IgD-negative memory B cell (primary cell): Measurements from ENCODE around the gene TSPAN4. TPM values are rescaled to one million over a fixed set of nuclear protein-coding genes. Genes with fewer than 3 reads are reported as not detected.

Source experiments
- H3K27ac Mint-ChIP-seq, 3 donors: one replicate each; pipeline ENCODE4 v1.8.0; 2020 to 2022; ENCODE audit warnings: mild to moderate bottlenecking in 3 of 3, mixed read lengths in 3 of 3, moderate library complexity in 1 of 3
- H3K27me3 Mint-ChIP-seq: one replicate; pipeline ENCODE4 v1.8.0; 2021; ENCODE audit warnings: mixed read lengths
- H3K36me3 Mint-ChIP-seq: one replicate; pipeline ENCODE4 v1.8.0; 2020; ENCODE audit warnings: mild to moderate bottlenecking, mixed read lengths
- H3K4me1 Mint-ChIP-seq, 3 donors: one replicate each; pipeline ENCODE4 v1.8.0; 2020 to 2022; ENCODE audit warnings: mixed read lengths in 3 of 3, mild to moderate bottlenecking in 1 of 3
- H3K4me3 Mint-ChIP-seq, 4 donors: one replicate each; pipeline ENCODE4 v1.8.0; 2020 to 2022; ENCODE audit warnings: mild to moderate bottlenecking in 4 of 4, mixed read lengths in 4 of 4, moderate library complexity in 3 of 4
- H3K9me3 Mint-ChIP-seq, 3 donors: one replicate each; pipeline ENCODE4 v1.8.0; 2020 to 2021; ENCODE audit warnings: mixed read lengths in 3 of 3, mild to moderate bottlenecking in 1 of 3
- polyA plus RNA-seq: library from polyadenylated mRNA; unstranded; fragments of 300-500 nt; fragmentation: Illumina TruSeq; gene quantifications from one replicate; pipeline ENCODE4 v1.2.3, GENCODE V29; 2021

TSPAN4 gene
- polyA plus RNA-seq, 1 donor from 2014 or later: 2.1 TPM

DNA sequence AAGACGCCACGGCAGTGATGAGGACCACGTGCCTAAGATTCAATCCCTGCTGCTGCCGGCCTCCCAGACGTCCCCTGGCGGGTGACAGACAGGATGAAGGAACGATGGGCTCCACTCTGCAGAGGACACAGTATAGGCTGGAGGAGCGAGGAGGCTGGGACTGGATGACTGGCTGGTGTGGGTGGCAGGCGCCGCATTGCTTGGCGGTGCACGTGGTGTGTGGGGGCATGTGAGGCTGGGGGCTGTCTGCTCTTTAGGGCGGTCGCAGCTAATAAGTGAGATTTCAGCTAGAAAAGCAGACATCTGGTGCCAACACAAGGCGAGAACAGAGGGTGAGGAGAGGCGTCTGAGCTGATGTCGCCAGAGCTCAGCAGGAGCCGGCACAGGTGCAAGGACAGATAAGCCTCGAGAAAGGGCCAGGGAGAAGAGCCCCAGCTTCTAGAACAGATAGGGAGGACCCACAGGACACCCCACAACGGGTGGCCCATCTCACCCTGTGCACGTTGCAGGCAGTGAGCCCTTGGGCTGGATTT, 33.2 kb downstream of the TSPAN4 start:
- peak overlapping the region in 2 of 3 donors; percentile 33 to 46 for H3K27ac Mint-ChIP-seq

GRCh38 chr11:876545-876944, 33.9 kb downstream of the TSPAN4 start:
- no peaks in the 10 kb centered on the region for H3K9me3 Mint-ChIP-seq
- no peaks in the 10 kb centered on the region for H3K27me3 Mint-ChIP-seq
- no peak overlapping the region for H3K4me3 Mint-ChIP-seq
- no peak overlapping the region for H3K27ac Mint-ChIP-seq
- peaks cover 5% of the 10 kb centered on the region for H3K36me3 Mint-ChIP-seq
- peaks cover 0 to 2% (median 0%) of the 10 kb centered on the region in 3 donors for H3K4me1 Mint-ChIP-seq

More for the DNA sequence above, 33.2 kb downstream of the TSPAN4 start:
- Mint-ChIP-seq H3K4me1 (peaks cover 0 to 2% (median 0%) of the 10 kb centered on the region in 3 donors), H3K27me3 (no peaks in the 10 kb centered on the region), H3K36me3 (peaks cover 5% of the 10 kb centered on the region), H3K9me3 (no peaks in the 10 kb centered on the region), H3K4me3 (no peak overlapping the region)

- Mint-ChIP-seq H3K27ac (no peak overlapping the region), H3K36me3 (peaks cover 5% of the 10 kb centered on the region), H3K9me3 (no peaks in the 10 kb centered on the region), H3K27me3 (no peaks in the 10 kb centered on the region), H3K4me1 (peaks cover 0 to 2% (median 0%) of the 10 kb centered on the region in 3 donors), H3K4me3 (no peak overlapping the region)
These were observed 34.9 kb downstream of the TSPAN4 start for GRCh38 chr11:877565-877964.

GRCh38 chr11:880447-880846, 37.8 kb downstream of the TSPAN4 start:
- no peaks in the 10 kb centered on the region for H3K4me1 Mint-ChIP-seq
- H3K27ac Mint-ChIP-seq: no peak overlapping the region
- H3K27me3 Mint-ChIP-seq: no peaks in the 10 kb centered on the region
- peaks cover 4% of the 10 kb centered on the region for H3K36me3 Mint-ChIP-seq
- H3K9me3 Mint-ChIP-seq: no peaks in the 10 kb centered on the region
- H3K4me3 Mint-ChIP-seq: no peak overlapping the region

GRCh38 chr11:882596-882995, 39.9 kb downstream of the TSPAN4 start:
- H3K27me3 Mint-ChIP-seq: no peaks in the 10 kb centered on the region
- H3K27ac Mint-ChIP-seq: no peak overlapping the region
- H3K4me3 Mint-ChIP-seq: no peak overlapping the region
- peaks cover 0 to under 1% (median 0%) of the 10 kb centered on the region in 3 donors for H3K4me1 Mint-ChIP-seq
- H3K9me3 Mint-ChIP-seq: no peaks in the 10 kb centered on the region
- H3K36me3 Mint-ChIP-seq: peaks cover 3% of the 10 kb centered on the region

GRCh38 chr11:883527-883926, 40.9 kb downstream of the TSPAN4 start:
- H3K27me3 Mint-ChIP-seq: no peaks in the 10 kb centered on the region
- no peak overlapping the region for H3K4me3 Mint-ChIP-seq
- peaks cover 0 to 2% (median 0%) of the 10 kb centered on the region in 3 donors for H3K4me1 Mint-ChIP-seq
- H3K9me3 Mint-ChIP-seq: no peaks in the 10 kb centered on the region
- H3K36me3 Mint-ChIP-seq: peaks cover 3% of the 10 kb centered on the region
- H3K27ac Mint-ChIP-seq: no peak overlapping the region

- Mint-ChIP-seq H3K36me3 (peaks cover 5% of the 10 kb centered on the region), H3K4me3 (no peak overlapping the region), H3K4me1 (peaks cover 0 to 2% (median 0%) of the 10 kb centered on the region in 3 donors), H3K9me3 (no peaks in the 10 kb centered on the region), H3K27ac (no peak overlapping the region), H3K27me3 (no peaks in the 10 kb centered on the region)
These were observed 42.0 kb downstream of the TSPAN4 start for GRCh38 chr11:884578-885070.

DNA sequence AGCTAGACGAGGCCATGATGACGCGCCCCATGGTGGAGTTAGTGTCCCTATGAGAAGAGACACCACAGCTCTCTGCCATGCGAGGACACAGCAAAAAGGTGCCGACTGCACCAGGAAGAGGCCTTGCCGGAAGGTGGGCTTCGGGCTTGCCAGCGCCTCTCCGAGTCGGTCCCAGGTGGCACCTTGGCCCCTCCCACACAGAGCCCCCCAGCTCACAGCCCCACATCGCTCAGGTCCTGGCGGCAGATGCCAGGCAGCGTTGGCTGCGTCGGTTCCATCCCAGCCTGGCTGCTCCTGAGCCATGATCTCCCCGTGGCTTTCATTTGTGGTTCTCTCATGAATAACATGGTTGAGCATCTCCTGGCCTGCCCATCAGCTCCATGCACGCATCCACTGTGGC, 43.9 kb downstream of the TSPAN4 start:
- Mint-ChIP-seq H3K27me3 (no peaks in the 10 kb centered on the region), H3K4me3 (no peak overlapping the region), H3K27ac (peak overlapping the region in 1 of 3 donors; percentile 48), H3K4me1 (peaks cover 0 to 2% (median 0%) of the 10 kb centered on the region in 3 donors), H3K9me3 (no peaks in the 10 kb centered on the region), H3K36me3 (peaks cover 5% of the 10 kb centered on the region)

DNA sequence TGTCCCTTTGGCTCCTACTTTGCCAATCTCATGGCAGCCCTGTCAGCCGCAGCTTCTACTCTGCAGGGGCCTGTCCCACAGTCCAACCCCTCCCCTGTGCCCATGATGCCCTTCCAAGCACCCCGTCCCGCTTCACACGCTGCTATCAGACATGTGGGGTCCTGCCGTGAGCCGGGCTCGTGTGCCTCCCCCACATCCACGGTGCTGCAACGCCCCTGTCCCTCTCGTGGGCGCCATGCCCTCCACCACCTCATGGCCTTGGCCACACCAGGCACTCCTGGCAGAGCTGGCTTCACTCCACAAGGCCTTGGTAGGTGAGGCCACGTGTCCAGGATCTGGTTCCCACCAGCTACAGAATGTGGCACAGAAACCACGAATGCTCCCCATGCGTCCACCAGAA, 44.9 kb downstream of the TSPAN4 start:
- Mint-ChIP-seq H3K9me3 (no peaks in the 10 kb centered on the region), H3K27me3 (no peaks in the 10 kb centered on the region), H3K4me1 (peaks cover 0 to 2% (median 0%) of the 10 kb centered on the region in 3 donors), H3K4me3 (no peak overlapping the region), H3K27ac (no peak overlapping the region), H3K36me3 (peaks cover 5% of the 10 kb centered on the region)

DNA sequence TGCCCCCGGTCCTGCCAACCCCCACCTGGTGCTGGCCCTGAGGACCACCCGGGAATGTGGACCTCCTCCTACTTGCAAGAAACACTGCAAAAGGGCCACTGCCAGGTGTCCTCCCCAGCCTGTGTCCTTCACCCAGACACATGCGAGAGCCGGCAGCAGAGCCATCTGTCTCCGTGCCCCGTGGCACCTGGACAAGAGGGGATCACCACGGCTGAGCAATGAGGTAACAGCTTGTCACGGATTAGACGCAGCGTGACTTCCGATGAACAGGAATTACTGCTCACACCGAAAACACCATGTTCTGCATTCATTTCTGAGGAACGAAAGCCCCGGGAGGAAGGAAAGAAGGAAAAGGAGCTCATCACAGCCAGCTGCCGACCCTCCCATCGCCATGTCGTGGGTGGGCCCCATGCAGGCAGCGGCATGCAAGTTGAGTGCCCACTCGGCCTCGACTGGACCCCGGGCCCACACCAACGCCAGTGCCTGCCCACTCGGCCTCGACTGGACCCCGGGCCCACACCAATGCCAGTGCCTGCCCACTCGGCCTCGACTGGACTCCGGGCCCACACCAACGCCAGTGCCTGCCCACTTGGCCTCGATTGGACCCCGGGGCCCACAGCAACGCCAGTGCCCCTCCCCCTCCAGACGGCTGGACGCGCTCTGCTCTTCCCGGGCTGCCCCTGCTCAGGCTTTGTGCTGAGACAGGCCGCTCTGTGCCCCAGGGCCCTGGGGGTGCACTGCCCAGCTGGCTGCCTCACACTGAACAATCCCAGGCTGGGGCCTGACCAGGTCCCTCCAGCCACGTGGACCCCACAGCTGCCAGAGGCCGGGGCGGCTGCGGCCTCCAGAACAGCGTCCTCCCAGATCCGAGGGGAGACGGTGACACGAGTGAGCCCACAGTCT, 45.9 kb downstream of the TSPAN4 start:
- no peaks in the 10 kb centered on the region for H3K9me3 Mint-ChIP-seq
- peaks cover 5% of the 10 kb centered on the region for H3K36me3 Mint-ChIP-seq
- no peak overlapping the region for H3K27ac Mint-ChIP-seq
- H3K4me1 Mint-ChIP-seq: peaks cover 0 to 2% (median 0%) of the 10 kb centered on the region in 3 donors
- no peaks in the 10 kb centered on the region for H3K27me3 Mint-ChIP-seq
- H3K4me3 Mint-ChIP-seq: no peak overlapping the region

DNA sequence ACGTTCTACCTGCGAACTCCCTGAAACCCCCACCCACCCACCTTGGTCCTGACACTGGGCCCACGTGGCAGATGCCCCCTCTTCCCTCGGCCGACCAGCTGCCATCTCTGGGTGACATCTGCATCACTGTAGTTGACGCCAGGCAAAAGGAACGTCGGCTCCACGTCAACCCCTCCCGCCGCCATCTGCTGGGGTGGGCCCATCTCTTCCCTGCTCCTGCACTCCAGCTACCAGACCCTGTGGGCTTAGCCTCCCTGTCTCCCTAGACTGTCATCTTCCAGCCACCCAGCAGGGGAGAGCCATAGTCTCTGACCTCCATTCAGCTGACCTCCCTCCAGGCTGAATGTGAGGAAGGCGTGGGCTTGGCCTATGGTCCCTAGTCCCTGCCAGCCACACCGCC, 46.6 kb downstream of the TSPAN4 start:
- H3K27ac Mint-ChIP-seq: no peak overlapping the region
- H3K36me3 Mint-ChIP-seq: peaks cover 5% of the 10 kb centered on the region
- peaks cover 0 to 2% (median 0%) of the 10 kb centered on the region in 3 donors for H3K4me1 Mint-ChIP-seq
- H3K9me3 Mint-ChIP-seq: no peaks in the 10 kb centered on the region
- no peaks in the 10 kb centered on the region for H3K27me3 Mint-ChIP-seq
- H3K4me3 Mint-ChIP-seq: no peak overlapping the region

DNA sequence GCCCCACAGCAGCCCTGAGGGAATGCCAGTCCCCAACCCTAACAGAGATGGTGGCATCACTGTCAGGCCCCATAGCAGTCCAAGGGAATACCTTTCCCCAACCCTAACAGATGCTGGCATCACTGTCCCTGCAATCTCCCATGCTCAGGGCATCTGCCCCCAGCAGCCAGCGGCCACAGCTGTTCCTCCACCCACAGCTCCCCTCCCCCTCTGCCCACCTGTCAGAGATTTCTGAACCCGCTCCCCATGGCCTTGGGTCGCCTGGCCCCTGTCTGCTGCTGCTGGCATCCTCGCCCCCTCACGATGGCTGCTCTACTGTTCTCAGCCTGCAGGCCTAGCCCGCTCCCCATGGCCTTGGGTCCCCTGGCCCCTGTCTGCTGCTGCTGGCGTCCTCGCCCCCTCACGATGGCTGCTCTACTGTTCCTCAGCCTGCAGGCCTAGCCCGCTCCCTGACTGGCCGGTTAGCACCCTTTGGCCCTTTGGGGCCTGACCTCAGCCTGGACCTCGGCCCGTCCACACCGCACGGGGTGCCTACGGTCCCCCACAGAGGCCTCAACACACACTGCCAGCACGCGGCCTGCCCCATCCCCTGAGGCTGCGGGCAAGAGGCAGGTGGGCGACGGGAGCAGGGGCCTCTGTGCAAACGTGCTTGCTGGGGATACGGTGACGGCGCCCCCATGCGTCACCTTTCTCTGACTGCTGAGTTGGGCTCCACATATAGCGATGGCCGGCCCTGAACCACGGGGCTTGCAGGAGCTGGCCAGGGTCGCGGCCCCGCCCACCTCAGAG, 47.2 kb downstream of the TSPAN4 start:
- peaks cover 5% of the 10 kb centered on the region for H3K36me3 Mint-ChIP-seq
- peak overlapping the region in 1 of 4 donors; percentile 7 for H3K4me3 Mint-ChIP-seq
- peaks cover 0 to 2% (median 0%) of the 10 kb centered on the region in 3 donors for H3K4me1 Mint-ChIP-seq

GRCh38 chr11:890794-891540, 48.3 kb downstream of the TSPAN4 start:
- Mint-ChIP-seq H3K36me3 (peaks cover 2% of the 10 kb centered on the region), H3K27ac (peak overlapping the region in 1 of 3 donors; percentile 43), H3K27me3 (no peaks in the 10 kb centered on the region), H3K9me3 (no peaks in the 10 kb centered on the region), H3K4me3 (no peak overlapping the region), H3K4me1 (peaks cover 0 to 2% (median 0%) of the 10 kb centered on the region in 3 donors)

More for the DNA sequence above, 47.2 kb downstream of the TSPAN4 start:
- Mint-ChIP-seq H3K27me3 (no peaks in the 10 kb centered on the region), H3K27ac (no peak overlapping the region), H3K9me3 (no peaks in the 10 kb centered on the region)

DNA sequence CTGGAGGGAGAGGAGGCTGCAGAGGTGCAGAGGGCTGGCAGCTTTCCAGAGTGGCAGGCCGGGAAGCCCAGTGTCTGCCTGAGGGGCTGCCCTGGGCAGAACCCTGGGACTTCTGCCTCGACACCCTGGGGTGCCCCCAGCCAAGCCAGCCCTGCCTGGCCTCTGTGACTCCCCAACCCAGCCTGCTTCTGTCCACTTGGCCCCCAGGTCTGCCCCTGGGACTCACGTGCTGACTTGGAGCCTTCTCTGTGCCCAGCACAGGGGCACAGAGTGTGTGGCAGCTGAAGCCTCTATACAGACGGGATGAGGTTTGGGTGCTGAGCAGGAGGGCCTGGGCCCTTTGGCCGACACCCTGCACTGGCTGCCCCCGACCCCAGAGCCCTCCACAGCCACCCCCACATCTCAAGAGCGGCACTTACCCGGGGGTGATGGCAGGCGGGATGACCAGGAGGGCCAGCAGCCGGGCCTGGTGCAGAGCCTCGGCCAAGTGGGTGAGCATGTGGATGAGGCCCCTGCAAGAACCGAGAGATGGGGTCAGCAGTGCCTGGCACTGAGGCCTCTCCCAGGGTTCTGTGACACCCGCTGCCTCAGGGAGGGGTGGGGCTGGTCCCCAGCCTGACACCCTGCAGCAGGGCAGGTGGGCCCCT, 50.5 kb downstream of the TSPAN4 start:
- Mint-ChIP-seq H3K4me1 (no peaks in the 10 kb centered on the region), H3K36me3 (peaks cover 2% of the 10 kb centered on the region), H3K27ac (peak overlapping the region in 1 of 3 donors; percentile 19)

More for the DNA sequence above, 50.5 kb downstream of the TSPAN4 start:
- Mint-ChIP-seq H3K9me3 (no peaks in the 10 kb centered on the region), H3K27me3 (no peaks in the 10 kb centered on the region), H3K4me3 (no peak overlapping the region)
